HCT116 (cell line): Measurements from ENCODE around the gene UBE2R2. TPM values are rescaled to one million over a fixed set of nuclear protein-coding genes. Genes with fewer than 3 reads are reported as not detected.

Experiments used
- ATAC-seq: fragments of 200-7000 bp; cut with Tn5 transposase; 2 replicates; pipeline ENCODE4 v1.9.1; 2020; ENCODE audit warnings: mild to moderate bottlenecking, moderate library complexity
- Bru-seq: library from RNA; stranded (reverse); fragments of 400-500 nt; gene quantifications from one replicate; lab custom pipeline; 2021; lab: Mats Ljungman, UMichigan
- BruChase-seq, 2 experiments: library from RNA; stranded (reverse); fragments of 400-500 nt; gene quantifications; one replicate each; lab custom pipeline; 2021; lab: Mats Ljungman, UMichigan
- BruUV-seq: library from RNA; stranded (reverse); fragments of 400-500 nt; replicated peaks from 2 replicates; lab custom pipeline; 2021; lab: Mats Ljungman, UMichigan
- CTCF ChIA-PET: fragments of 300-600 bp; sonication (Branson Sonifier 250); formaldehyde crosslinking; loops from one replicate; lab custom pipeline; 2021; ENCODE audit warnings: antibody characterized with exemption; lab: Charles Lee
- POLR2A ChIA-PET: fragments of 300-600, 350-600 bp; sonication (Branson Sonifier 250); formaldehyde crosslinking; loops from one replicate; lab custom pipeline; 2021; ENCODE audit warnings: antibody characterized with exemption; lab: Charles Lee
- RAD21 ChIA-PET, 2 experiments: fragments of 300-600 bp; sonication (Branson Sonifier 250); formaldehyde crosslinking; loops; one replicate each; lab custom pipeline; 2023; ENCODE audit warnings: low total read pairs in 2 of 2; ENCODE audit not compliant: uncharacterized antibody in 2 of 2, unreplicated experiment in 2 of 2, low non-redundant PET in 1 of 2; lab: Charles Lee
- DNase-seq: peaks from one replicate; pipeline ENCODE4 v3.0.0-alpha.2; 2010; ENCODE audit warnings: low read depth, low spot score
- H2AFZ ChIP-seq: fragments of 200-600 bp; shearing (Covaris generic), sonication (generic); 2 replicates; pipeline ENCODE4 v1.6.1; 2017; ENCODE audit warnings: low read depth, mixed run types, mixed read lengths, antibody characterized with exemption, low read length; ENCODE audit not compliant: poor library complexity, severe bottlenecking
- H3K27ac ChIP-seq: 2 replicates; pipeline ENCODE4 v1.5.1; 2012; ENCODE audit warnings: low read depth, low read length
- H3K27me3 ChIP-seq: fragments of 200-600 bp; sonication (generic); 2 replicates; pipeline ENCODE4 v1.6.1; 2016; ENCODE audit warnings: mixed run types, low read length, mixed read lengths; ENCODE audit not compliant: insufficient read depth
- H3K36me3 ChIP-seq, 2 experiments: fragments of 200-500 bp in 1 of 2; fragments of 200-600 bp in 1 of 2; sonication (Bioruptor generic) in 1 of 2; sonication (generic) in 1 of 2; 2 replicates each; pipeline versions ENCODE4 v1.5.1 to v1.6.1; 2014 to 2016; ENCODE audit warnings: low read length in 2 of 2, inconsistent platforms in 1 of 2, mixed read lengths in 1 of 2, mixed run types in 1 of 2; ENCODE audit not compliant: insufficient read depth in 2 of 2, control insufficient read depth in 1 of 2
- H3K4me1 ChIP-seq, 2 experiments: fragments of 200-600 bp in 1 of 2; sonication (generic) in 1 of 2; 2 replicates each; pipeline versions ENCODE4 v1.5.1 to v1.6.1; 2012 to 2017; ENCODE audit warnings: low read length in 2 of 2, inconsistent platforms in 1 of 2, mild to moderate bottlenecking in 1 of 2, mixed read lengths in 1 of 2, mixed run types in 1 of 2, moderate library complexity in 1 of 2; ENCODE audit not compliant: insufficient read depth in 2 of 2, control insufficient read depth in 1 of 2
- H3K4me2 ChIP-seq: fragments of 200-600 bp; sonication (generic); 2 replicates; pipeline ENCODE4 v1.6.1; 2017; ENCODE audit warnings: mixed run types, low read length, mixed read lengths
- H3K4me3 ChIP-seq, 2 experiments: fragments of 200-600 bp in 1 of 2; sonication (generic) in 1 of 2; replicated peaks in 1 of 2; 2 replicates each; pipeline ENCODE4 v1.5.1; 2011 to 2016; ENCODE audit warnings: low read length in 2 of 2, control low read depth in 1 of 2, low read depth in 1 of 2, mild to moderate bottlenecking in 1 of 2, mixed read lengths in 1 of 2, mixed run types in 1 of 2
- H3K79me2 ChIP-seq: fragments of 200-600 bp; sonication (generic); 2 replicates; pipeline ENCODE4 v1.6.1; 2017; ENCODE audit warnings: mild to moderate bottlenecking, mixed run types, low read length, moderate library complexity, mixed read lengths; ENCODE audit not compliant: insufficient read depth
- H3K9ac ChIP-seq: fragments of 200-600 bp; sonication (generic); 2 replicates; pipeline ENCODE4 v1.6.1; 2016; ENCODE audit warnings: low read length, mixed read lengths
- H3K9me2 ChIP-seq: fragments of 200-600 bp; sonication (generic), shearing (Covaris generic); 2 replicates; pipeline ENCODE4 v1.6.1; 2017; ENCODE audit warnings: mixed run types, mild to moderate bottlenecking, moderate library complexity; ENCODE audit not compliant: insufficient read depth
- H3K9me3 ChIP-seq, 2 experiments: fragments of 200-500 bp in 1 of 2; fragments of 200-600 bp in 1 of 2; sonication (Bioruptor generic) in 1 of 2; sonication (generic) in 1 of 2; 2 replicates each; pipeline ENCODE4 v1.6.1; 2014 to 2017; ENCODE audit warnings: low read length in 2 of 2, mixed read lengths in 2 of 2, inconsistent platforms in 1 of 2, low read depth in 1 of 2, mild to moderate bottlenecking in 1 of 2, mixed run types in 1 of 2, moderate library complexity in 1 of 2; ENCODE audit not compliant: control insufficient read depth in 1 of 2, insufficient read depth in 1 of 2
- H4K20me1 ChIP-seq: fragments of 200-600 bp; sonication (generic), shearing (Covaris generic); 2 replicates; pipeline ENCODE4 v1.6.1; 2017; ENCODE audit warnings: mixed run types, mild to moderate bottlenecking, moderate library complexity; ENCODE audit not compliant: insufficient read depth
- CTCF ChIP-seq, 3 experiments: fragments of 200-600 bp in 1 of 3; sonication (generic) in 1 of 3; IDR thresholded peaks in 2 of 3; conservative IDR thresholded peaks in 1 of 3; 2 replicates each; pipeline ENCODE4 v1.5.1; 2012 to 2017; ENCODE audit warnings: low read depth in 2 of 3, low read length in 2 of 3, antibody characterized with exemption in 1 of 3, borderline replicate concordance in 1 of 3, control low read depth in 1 of 3, mild to moderate bottlenecking in 1 of 3, mixed read lengths in 1 of 3, mixed run types in 1 of 3, moderate library complexity in 1 of 3; ENCODE audit not compliant: insufficient read depth in 1 of 3
- EGR1 ChIP-seq: IDR thresholded peaks from 2 replicates; pipeline ENCODE4 v1.6.1; 2012; ENCODE audit warnings: low read depth
- JUND ChIP-seq: IDR thresholded peaks from 2 replicates; pipeline ENCODE4 v1.6.1; 2012
- MAX ChIP-seq: IDR thresholded peaks from 2 replicates; pipeline ENCODE4 v1.6.1; 2012
- POLR2A ChIP-seq: IDR thresholded peaks from 2 replicates; pipeline ENCODE4 v1.7.0; 2011; ENCODE audit warnings: borderline replicate concordance; ENCODE audit not compliant: insufficient read depth, insufficient read length; ENCODE audit errors: extremely low read depth
- POLR2AphosphoS5 ChIP-seq: IDR thresholded peaks from 2 replicates; pipeline ENCODE4 v1.6.1; 2011; ENCODE audit warnings: mild to moderate bottlenecking, low read depth, low read length, moderate library complexity
- SIN3A ChIP-seq: IDR thresholded peaks from 2 replicates; pipeline ENCODE4 v1.6.1; 2012; ENCODE audit warnings: low read depth
- SP1 ChIP-seq: IDR thresholded peaks from 2 replicates; pipeline ENCODE4 v1.6.1; 2012; ENCODE audit warnings: low read depth
- TCF7L2 ChIP-seq: IDR thresholded peaks from 2 replicates; pipeline ENCODE4 v1.7.0; 2011; ENCODE audit warnings: borderline replicate concordance, inconsistent platforms; ENCODE audit not compliant: insufficient read depth, insufficient read length; ENCODE audit errors: extremely low read depth
- YY1 ChIP-seq: IDR thresholded peaks from 2 replicates; pipeline ENCODE4 v1.6.1; 2011; ENCODE audit warnings: low read length, low read depth, moderate library complexity, mild to moderate bottlenecking; ENCODE audit not compliant: insufficient replicate concordance; ENCODE audit errors: extremely low read depth
- intact Hi-C: fragments of 100-400 bp; cut with micrococcal nuclease; formaldehyde crosslinking; loops from 2 replicates; pipeline ENCODE4 v1.10.0; 2022
- long read RNA-seq: library from polyadenylated mRNA; unstranded; transcript quantifications from one replicate; pipeline ENCODE4 v2.0.0, GENCODE V29; 2021; ENCODE audit not compliant: unreplicated experiment
- polyA plus RNA-seq: library from polyadenylated mRNA; unstranded; fragments of >200 nt; gene quantifications from 2 replicates; pipeline ENCODE4 v1.2.1, GENCODE V29; 2012; ENCODE audit warnings: missing spikeins
- total RNA-seq: library from RNA; stranded (reverse); gene quantifications from one replicate; pipeline ENCODE4 v1.2.1, GENCODE V29; 2021; ENCODE audit not compliant: unreplicated experiment
- TF ChIP-seq, protein P1 (sequence below): IDR thresholded peaks from 2 replicates; pipeline ENCODE4 v1.6.1; 2011; ENCODE audit warnings: mild to moderate bottlenecking, low read length, moderate library complexity; ENCODE audit not compliant: insufficient replicate concordance; ENCODE audit errors: extremely low read depth

Gene UBE2R2
- 47.0 TPM for total RNA-seq
- 32.0 and 35.8 TPM in 2 replicates for polyA plus RNA-seq
- Bru-seq, nascent RNA, result percentile 86 among the genes with signal in this experiment
- BruChase-seq, experiment 1, labeled RNA remaining after a 6-hour chase, result percentile 88 among the genes with signal in this experiment
- BruChase-seq, experiment 2, labeled RNA remaining after a 2-hour chase, result percentile 85 among the genes with signal in this experiment
- long read RNA-seq, full-length matches to known transcripts, result 135 of 173 reads
- long read RNA-seq, partial matches to known transcripts, result 7 of 173 reads
- long read RNA-seq, other reads (novel, unspliced or antisense), result 31 of 173 reads

GRCh38 chr9:33816327-33817252 is at the start of gene UBE2R2:
UBE2R2 (plus strand) TSS chr9:33817160; CDS start chr9:33817758, 598 bp downstream.
- intact Hi-C loops, result loop anchor here (10.0 kb wide), 2 partner anchors 98 to 258 kb away; no protein-coding TSS in a partner anchor
- no peaks in the 10 kb centered on the region for H3K27me3 ChIP-seq
- no peaks in the 10 kb centered on the region for H3K9me2 ChIP-seq
- H3K9me3 ChIP-seq, result no peaks in the 10 kb centered on the region
- ChIA-PET RAD21 (no interaction called here), POLR2A (interaction anchor here (0.9 kb wide), 1 partner anchor 9 kb away, joined by 3 read pairs; no protein-coding TSS in a partner anchor), CTCF (interaction anchor here (0.8 to 1.0 kb wide), 2 partner anchors 33 to 36 kb away, joined by 3 read pairs; no protein-coding TSS in a partner anchor)
- H2AFZ ChIP-seq, result no peak within 1 kb of the TSS
- peak within 1 kb of the TSS; percentile 99 for H3K27ac ChIP-seq
- H3K4me1 ChIP-seq, result peaks cover 28 to 54% of the 10 kb centered on the region in 2 experiments
- H3K79me2 ChIP-seq, result peaks cover 44% of the 10 kb centered on the region
- peak within 1 kb of the TSS; percentile 91 for H3K4me2 ChIP-seq
- ATAC-seq (peak; percentile 75), DNase-seq (peak; percentile 84)
- no peaks in the 10 kb centered on the region; a peak in 1 of 4 replicates for H3K36me3 ChIP-seq
- peaks cover 4% of the 10 kb centered on the region; the same call in 1 of the 2 replicates for H4K20me1 ChIP-seq
- H3K4me3 ChIP-seq, result peak within 1 kb of the TSS; percentile 87 to 89
- BruUV-seq, result TSS peak; percentile 95
- peak within 1 kb of the TSS; percentile 93 for H3K9ac ChIP-seq
- TF ChIP-seq POLR2A (peak; percentile 64), CTCF (IDR thresholded peaks at IDR 0.05 in 2 of 3, conservative IDR thresholded peaks at IDR 0.05 in 1 of 3; ENCODE audit: borderline replicate concordance in 1 of 3, insufficient read depth in 1 of 3, low read depth in 2 of 3, low read length in 2 of 3) (no peak), EGR1 (peak; percentile 44; the same call in 1 of the 2 replicates), MAX (peak; percentile 86), JUND (no peak), POLR2AphosphoS5 (peak; percentile 87), SP1 (peak; percentile 25), YY1 (no peak), TCF7L2 (peak; percentile 90), SIN3A (peak; percentile 24; the same call in 1 of the 2 replicates)
- TF ChIP-seq, protein P1, sequence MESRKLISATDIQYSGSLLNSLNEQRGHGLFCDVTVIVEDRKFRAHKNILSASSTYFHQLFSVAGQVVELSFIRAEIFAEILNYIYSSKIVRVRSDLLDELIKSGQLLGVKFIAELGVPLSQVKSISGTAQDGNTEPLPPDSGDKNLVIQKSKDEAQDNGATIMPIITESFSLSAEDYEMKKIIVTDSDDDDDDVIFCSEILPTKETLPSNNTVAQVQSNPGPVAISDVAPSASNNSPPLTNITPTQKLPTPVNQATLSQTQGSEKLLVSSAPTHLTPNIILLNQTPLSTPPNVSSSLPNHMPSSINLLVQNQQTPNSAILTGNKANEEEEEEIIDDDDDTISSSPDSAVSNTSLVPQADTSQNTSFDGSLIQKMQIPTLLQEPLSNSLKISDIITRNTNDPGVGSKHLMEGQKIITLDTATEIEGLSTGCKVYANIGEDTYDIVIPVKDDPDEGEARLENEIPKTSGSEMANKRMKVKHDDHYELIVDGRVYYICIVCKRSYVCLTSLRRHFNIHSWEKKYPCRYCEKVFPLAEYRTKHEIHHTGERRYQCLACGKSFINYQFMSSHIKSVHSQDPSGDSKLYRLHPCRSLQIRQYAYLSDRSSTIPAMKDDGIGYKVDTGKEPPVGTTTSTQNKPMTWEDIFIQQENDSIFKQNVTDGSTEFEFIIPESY, result no peak
